WERI-Rb-1 (cell line): ENCODE data around the gene BTBD1.
A peak's percentile ranks its signal among the peaks of the same experiment; 100 is the strongest.

Experiments
- DNase-seq: peaks from one replicate; pipeline ENCODE4 v3.0.0-alpha.2; 2020
- H3K27ac ChIP-seq: fragments of 250-450 bp; sonication (Bioruptor Pico); 2 replicates; pipeline ENCODE4 v1.5.1; 2020; ENCODE audit warnings: mild to moderate bottlenecking, moderate library complexity
- H3K27me3 ChIP-seq: fragments of 250-450 bp; sonication (Bioruptor Pico); 2 replicates; pipeline ENCODE4 v1.5.1; 2021; ENCODE audit warnings: mild to moderate bottlenecking, low read depth, moderate library complexity; ENCODE audit not compliant: insufficient read depth, severe bottlenecking
- H3K36me3 ChIP-seq: fragments of 250-450 bp; sonication (Bioruptor Pico); 2 replicates; pipeline ENCODE4 v1.5.1; 2020; ENCODE audit warnings: mild to moderate bottlenecking, moderate library complexity
- H3K4me3 ChIP-seq: 2 replicates; pipeline ENCODE4 v1.5.1; 2011; ENCODE audit warnings: low read depth, mild to moderate bottlenecking, control low read depth, low read length
- H3K9me3 ChIP-seq: fragments of 250-450 bp; sonication (Bioruptor Pico); 2 replicates; pipeline ENCODE4 v1.5.1; 2021; ENCODE audit warnings: mild to moderate bottlenecking, moderate library complexity; ENCODE audit not compliant: severe bottlenecking
- TF ChIP-seq, protein P1 (sequence below): IDR thresholded peaks from 2 replicates; pipeline ENCODE4 v1.5.1; 2011; ENCODE audit warnings: low read depth, mild to moderate bottlenecking, control low read depth, inconsistent platforms, low read length

The BTBD1 gene

DNA sequence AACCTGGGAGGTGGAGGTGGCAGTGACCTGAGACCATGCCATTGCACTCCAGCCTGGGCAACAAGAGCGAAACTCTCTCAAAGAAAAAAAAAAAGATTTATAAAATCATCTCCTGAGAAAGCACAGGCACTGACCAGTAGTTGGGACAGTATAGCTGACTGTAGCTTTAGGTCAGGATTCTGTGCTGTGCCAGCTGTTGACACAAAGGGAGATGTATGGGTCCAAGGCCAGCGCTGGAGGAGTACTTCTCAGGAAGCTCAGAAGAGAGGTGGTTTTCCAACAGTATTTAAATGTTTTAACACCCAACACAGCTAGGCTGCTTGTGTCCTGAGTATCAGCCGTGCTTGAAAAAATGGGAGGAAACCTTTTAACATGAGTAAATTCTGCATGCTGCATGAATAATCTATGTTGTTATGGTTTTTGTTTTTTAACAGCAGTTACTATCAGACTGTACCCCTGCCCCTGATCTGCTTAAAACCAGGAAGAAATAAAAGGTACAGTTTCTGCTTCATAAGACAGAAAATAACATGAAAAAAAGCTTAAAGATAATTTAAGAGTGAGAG is 74.5 kb downstream of the BTBD1 start:
- H3K36me3 ChIP-seq = peaks cover 31% of the 10 kb centered on the region
- no peak overlapping the region for H3K27ac ChIP-seq
- H3K4me3 ChIP-seq = no peak overlapping the region
- TF ChIP-seq, protein P1, sequence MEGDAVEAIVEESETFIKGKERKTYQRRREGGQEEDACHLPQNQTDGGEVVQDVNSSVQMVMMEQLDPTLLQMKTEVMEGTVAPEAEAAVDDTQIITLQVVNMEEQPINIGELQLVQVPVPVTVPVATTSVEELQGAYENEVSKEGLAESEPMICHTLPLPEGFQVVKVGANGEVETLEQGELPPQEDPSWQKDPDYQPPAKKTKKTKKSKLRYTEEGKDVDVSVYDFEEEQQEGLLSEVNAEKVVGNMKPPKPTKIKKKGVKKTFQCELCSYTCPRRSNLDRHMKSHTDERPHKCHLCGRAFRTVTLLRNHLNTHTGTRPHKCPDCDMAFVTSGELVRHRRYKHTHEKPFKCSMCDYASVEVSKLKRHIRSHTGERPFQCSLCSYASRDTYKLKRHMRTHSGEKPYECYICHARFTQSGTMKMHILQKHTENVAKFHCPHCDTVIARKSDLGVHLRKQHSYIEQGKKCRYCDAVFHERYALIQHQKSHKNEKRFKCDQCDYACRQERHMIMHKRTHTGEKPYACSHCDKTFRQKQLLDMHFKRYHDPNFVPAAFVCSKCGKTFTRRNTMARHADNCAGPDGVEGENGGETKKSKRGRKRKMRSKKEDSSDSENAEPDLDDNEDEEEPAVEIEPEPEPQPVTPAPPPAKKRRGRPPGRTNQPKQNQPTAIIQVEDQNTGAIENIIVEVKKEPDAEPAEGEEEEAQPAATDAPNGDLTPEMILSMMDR = no peak
- H3K27me3 ChIP-seq = no peaks in the 10 kb centered on the region
- DNase-seq = no peak
- no peaks in the 10 kb centered on the region for H3K9me3 ChIP-seq

DNA sequence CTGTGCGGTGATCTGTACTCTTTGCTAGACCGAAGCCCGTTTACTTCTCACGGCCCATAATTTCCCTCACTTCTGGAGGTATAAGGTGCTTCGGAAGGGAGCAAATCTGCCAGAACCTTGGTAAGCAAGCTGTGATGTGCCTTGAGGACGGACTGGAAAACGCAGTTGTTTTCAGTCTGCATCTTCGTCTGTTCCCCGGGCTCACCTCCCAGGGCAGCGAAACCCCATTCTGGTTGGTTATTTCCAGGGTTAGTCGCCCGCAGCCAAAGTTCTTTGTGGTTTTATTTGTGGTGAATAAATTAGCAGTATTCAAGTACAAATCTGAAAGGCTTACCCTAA is 80.6 kb downstream of the BTBD1 start:
- TF ChIP-seq, protein P1 = no peak
- no peak for DNase-seq
- Histone ChIP-seq H3K9me3 (peaks cover 2% of the 10 kb centered on the region), H3K4me3 (peak overlapping the region; percentile 88), H3K27me3 (no peaks in the 10 kb centered on the region), H3K36me3 (peaks cover 37% of the 10 kb centered on the region), H3K27ac (peak overlapping the region; percentile 98)

DNA sequence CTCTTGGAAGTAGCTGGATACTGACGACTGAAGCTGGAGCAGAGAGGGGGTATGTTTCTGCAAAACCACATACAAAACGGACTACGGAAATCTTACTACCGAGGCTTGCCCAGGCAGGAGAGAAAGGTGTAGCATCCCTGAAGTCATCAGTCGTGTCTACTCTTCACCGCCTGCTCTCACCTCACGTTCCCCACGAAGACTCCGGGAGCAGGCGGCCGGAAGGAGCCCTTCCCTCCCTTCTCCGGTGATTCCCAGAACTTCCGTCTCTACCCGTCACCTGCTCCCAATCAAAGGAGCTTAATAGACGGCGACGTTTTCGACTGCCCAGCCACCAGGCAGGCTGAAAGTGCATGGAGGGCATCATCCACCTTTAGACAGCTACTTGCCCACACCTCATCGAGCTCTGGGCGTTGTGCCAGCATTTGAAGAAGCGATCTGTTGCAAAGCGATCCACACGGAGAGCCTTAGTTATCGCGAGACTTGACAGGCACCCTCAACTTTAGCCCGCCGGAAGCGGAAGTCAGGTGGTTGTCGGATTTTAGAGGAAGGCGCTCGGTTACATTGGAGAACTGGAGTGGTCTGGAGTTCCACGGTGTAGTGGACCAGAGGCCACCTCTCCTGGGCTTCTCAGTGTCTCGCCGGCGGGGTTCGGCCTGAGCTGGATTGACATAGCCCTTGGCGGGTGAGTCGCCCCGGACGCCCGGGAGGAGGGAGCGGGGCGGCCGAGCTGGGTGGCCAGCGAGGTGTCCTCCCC is 81.2 kb downstream of the BTBD1 start, which contains the start of gene RAMAC:
Gene RAMAC, plus strand, starts transcription at position 523 of the 754 bp plus-strand sequence. CDS start 2,809 bp downstream, outside the sequence.
- Histone ChIP-seq H3K4me3 (peak within 1 kb of the TSS; percentile 88), H3K36me3 (peaks cover 34% of the 10 kb centered on the region), H3K27me3 (no peaks in the 10 kb centered on the region), H3K9me3 (peaks cover 2% of the 10 kb centered on the region), H3K27ac (peak within 1 kb of the TSS; percentile 98)
- TF ChIP-seq, protein P1 = no peak
- peak; percentile 91 for DNase-seq

DNA sequence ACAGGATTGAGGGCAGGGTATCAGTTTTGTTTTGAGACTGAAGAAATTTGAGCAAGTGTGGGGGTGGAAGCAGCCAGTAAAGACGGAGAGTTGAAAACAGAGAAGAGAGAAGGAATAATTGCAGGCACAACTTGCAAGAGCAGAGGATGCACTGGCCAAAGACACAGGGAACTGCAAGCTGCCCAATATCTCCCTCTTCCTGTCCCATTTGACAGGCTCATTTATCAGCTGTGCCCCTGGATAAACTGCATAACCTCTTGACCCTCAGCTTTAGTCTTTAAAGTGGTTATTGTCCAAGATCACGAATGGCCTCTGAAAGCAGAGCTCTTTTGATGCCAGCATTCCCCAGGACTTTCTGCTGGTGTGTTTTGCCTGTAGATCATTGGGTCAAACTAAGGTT is 86.1 kb downstream of the BTBD1 start:
- H3K27me3 ChIP-seq = no peaks in the 10 kb centered on the region
- peaks cover 2% of the 10 kb centered on the region for H3K9me3 ChIP-seq
- H3K36me3 ChIP-seq = peaks cover 3% of the 10 kb centered on the region; the same call in 1 of the 2 replicates
- no peak overlapping the region for H3K27ac ChIP-seq
- DNase-seq = no peak
- no peak overlapping the region for H3K4me3 ChIP-seq
- TF ChIP-seq, protein P1 = no peak

DNA sequence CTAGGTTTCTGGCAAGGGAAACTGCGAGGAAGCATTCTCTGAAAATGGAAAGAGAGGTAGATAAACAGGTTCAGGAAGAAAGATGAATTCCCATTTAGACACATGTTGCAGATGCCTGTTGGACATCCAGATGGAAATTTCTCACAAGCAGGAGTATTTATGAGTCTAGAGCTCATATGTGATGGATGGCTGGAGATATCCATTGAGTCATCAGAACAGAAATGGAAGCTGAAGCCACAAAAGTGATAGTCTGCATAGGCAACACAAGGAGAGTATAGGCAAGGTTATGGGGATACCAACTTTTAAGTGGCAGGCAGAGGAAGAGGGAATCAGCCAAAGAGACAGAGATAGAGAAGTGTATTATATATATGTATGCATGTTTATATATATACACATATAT is 87.3 kb downstream of the BTBD1 start:
- Histone ChIP-seq H3K27ac (no peak overlapping the region), H3K4me3 (no peak overlapping the region), H3K27me3 (no peaks in the 10 kb centered on the region), H3K36me3 (peaks cover 3% of the 10 kb centered on the region; the same call in 1 of the 2 replicates), H3K9me3 (no peaks in the 10 kb centered on the region)
- DNase-seq = no peak
- TF ChIP-seq, protein P1 = no peak

DNA sequence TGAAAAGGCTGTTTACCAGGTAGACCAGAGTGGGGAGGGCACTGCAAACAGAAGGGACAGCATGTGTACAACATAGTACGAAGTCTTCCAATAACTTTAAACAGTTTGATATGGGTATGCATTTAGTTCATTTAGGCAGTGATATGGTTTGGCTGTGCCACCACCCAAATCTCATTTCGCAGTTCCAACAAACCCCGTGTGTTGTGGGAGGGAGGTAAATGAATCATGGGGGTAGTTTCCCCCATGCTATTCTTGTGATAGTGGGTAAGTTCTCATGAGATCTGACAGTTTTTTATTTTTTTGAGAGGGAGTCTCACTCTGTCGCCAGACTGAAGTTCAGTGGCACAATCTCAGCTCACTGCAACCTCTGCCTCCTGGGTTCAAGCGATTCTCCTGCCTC is 88.6 kb downstream of the BTBD1 start:
- no peak for DNase-seq
- Histone ChIP-seq H3K36me3 (no peaks in the 10 kb centered on the region; the same call in 1 of the 2 replicates), H3K9me3 (no peaks in the 10 kb centered on the region), H3K27ac (no peak overlapping the region), H3K4me3 (no peak overlapping the region), H3K27me3 (no peaks in the 10 kb centered on the region)
- TF ChIP-seq, protein P1 = no peak
